ENCODE data around the gene CRTC1. TPM values are rescaled to one million over a fixed set of nuclear protein-coding genes. Genes with fewer than 3 reads are reported as not detected.

The CRTC1 gene
- total and polyA plus RNA-seq, 2 of the 13 experiments (the other 11 are each of a cell fraction or from before 2014, with no cell fraction given), result 2.0 to 2.7 TPM

DNA sequence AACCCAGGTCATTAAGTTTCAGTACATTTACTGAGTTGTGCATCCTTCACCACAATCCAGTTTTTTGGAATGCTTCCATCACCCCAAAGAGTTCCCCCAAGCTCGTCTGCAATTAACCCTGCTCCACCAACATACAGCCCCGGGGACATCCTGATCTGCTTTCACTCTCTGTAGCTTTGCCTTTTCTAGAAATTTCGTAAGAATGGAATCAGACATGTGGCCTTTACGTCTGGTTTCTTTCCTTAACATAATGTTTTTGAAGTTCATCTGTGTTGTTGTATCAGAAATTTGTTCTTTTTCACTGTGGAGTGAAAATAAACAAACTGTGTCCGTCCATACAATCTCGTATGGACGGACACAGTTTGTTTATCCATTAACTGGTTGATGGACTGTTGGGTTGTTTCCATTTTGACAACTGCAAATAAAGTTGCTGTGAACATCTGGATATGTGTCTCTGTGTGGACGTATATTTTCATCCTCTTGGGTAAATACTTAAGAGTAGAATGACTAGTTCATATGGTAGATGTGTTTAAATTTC lies 43.7 kb upstream of the CRTC1 start:
- WGBS (ENCODE audit: low lambda C conversion rate), result 90% methylated on average over 8 of the region's 8 CpGs
- no TSS peak for BruUV-seq (replicated peaks)
- Histone ChIP-seq H3K4me3 (replicated peaks in 1 of 3; ENCODE audit: insufficient read depth in 1 of 3, low read depth in 2 of 3, low read length in 3 of 3) (no peak overlapping the region), H3K4me1 (ENCODE audit: insufficient read depth, low read length) (peaks cover 34% of the 10 kb centered on the region), H3K27ac (ENCODE audit: extremely low read length, insufficient read depth, low read length) (no peak overlapping the region), H3K9me3 (ENCODE audit: low read length) (no peaks in the 10 kb centered on the region), H3K79me2 (ENCODE audit: insufficient read depth, low read length) (peaks cover 15% of the 10 kb centered on the region), H2AFZ (ENCODE audit: low read length) (no peak overlapping the region), H3K27me3 (ENCODE audit: control insufficient read depth in 1 of 2, insufficient read depth in 2 of 2, low read length in 2 of 2) (no peaks in the 10 kb centered on the region; a peak in 1 of 5 replicates), H3K9ac (ENCODE audit: insufficient read depth, low read depth, low read length) (no peak overlapping the region), H3K36me3 (replicated peaks in 1 of 2; ENCODE audit: control insufficient read depth in 1 of 2, insufficient read depth in 2 of 2, low read length in 2 of 2) (no peaks in the 10 kb centered on the region), H3K4me2 (ENCODE audit: low read depth, low read length) (no peak overlapping the region), H4K20me1 (ENCODE audit: insufficient read depth, low read length) (no peaks in the 10 kb centered on the region)
- POLR2A ChIA-PET, result no interaction called here
- intact Hi-C loops (cut with micrococcal nuclease; ENCODE audit: unreplicated experiment) (no loop called here), in situ Hi-C loops (cut with HindIII; ENCODE audit: extremely low pct_ligation_motif_present, low pct_unique_long_range_greater_than_20kb) (no loop called here)
- CTCF ChIA-PET (ENCODE audit: low intra/inter-chr PET ratio, low total read pairs), result no interaction called here
- TF ChIP-seq ZFP41 (CRISPR knock-in tag; IDR thresholded peaks at IDR 0.05; ENCODE audit: borderline replicate concordance), result no peak
- no peak for TF ChIP-seq ZNF839 (CRISPR knock-in tag; IDR thresholded peaks at IDR 0.05; ENCODE audit: borderline replicate concordance)
- TF ChIP-seq AHR (CRISPR knock-in tag; IDR thresholded peaks at IDR 0.05), result no peak
- no peak for TF ChIP-seq ZNF10 (CRISPR knock-in tag; IDR thresholded peaks at IDR 0.05; ENCODE audit: borderline replicate concordance, low read depth)
- TF ChIP-seq, protein P1, sequence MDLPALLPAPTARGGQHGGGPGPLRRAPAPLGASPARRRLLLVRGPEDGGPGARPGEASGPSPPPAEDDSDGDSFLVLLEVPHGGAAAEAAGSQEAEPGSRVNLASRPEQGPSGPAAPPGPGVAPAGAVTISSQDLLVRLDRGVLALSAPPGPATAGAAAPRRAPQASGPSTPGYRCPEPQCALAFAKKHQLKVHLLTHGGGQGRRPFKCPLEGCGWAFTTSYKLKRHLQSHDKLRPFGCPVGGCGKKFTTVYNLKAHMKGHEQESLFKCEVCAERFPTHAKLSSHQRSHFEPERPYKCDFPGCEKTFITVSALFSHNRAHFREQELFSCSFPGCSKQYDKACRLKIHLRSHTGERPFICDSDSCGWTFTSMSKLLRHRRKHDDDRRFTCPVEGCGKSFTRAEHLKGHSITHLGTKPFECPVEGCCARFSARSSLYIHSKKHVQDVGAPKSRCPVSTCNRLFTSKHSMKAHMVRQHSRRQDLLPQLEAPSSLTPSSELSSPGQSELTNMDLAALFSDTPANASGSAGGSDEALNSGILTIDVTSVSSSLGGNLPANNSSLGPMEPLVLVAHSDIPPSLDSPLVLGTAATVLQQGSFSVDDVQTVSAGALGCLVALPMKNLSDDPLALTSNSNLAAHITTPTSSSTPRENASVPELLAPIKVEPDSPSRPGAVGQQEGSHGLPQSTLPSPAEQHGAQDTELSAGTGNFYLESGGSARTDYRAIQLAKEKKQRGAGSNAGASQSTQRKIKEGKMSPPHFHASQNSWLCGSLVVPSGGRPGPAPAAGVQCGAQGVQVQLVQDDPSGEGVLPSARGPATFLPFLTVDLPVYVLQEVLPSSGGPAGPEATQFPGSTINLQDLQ (CRISPR knock-in tag; IDR thresholded peaks at IDR 0.05), result no peak
- TF ChIP-seq, protein P2, sequence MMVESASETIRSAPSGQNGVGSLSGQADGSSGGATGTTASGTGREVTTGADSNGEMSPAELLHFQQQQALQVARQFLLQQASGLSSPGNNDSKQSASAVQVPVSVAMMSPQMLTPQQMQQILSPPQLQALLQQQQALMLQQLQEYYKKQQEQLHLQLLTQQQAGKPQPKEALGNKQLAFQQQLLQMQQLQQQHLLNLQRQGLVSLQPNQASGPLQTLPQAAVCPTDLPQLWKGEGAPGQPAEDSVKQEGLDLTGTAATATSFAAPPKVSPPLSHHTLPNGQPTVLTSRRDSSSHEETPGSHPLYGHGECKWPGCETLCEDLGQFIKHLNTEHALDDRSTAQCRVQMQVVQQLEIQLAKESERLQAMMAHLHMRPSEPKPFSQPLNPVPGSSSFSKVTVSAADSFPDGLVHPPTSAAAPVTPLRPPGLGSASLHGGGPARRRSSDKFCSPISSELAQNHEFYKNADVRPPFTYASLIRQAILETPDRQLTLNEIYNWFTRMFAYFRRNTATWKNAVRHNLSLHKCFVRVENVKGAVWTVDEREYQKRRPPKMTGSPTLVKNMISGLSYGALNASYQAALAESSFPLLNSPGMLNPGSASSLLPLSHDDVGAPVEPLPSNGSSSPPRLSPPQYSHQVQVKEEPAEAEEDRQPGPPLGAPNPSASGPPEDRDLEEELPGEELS (CRISPR knock-in tag; IDR thresholded peaks at IDR 0.05), result no peak
- no peak for TF ChIP-seq ZBTB7B (CRISPR knock-in tag; IDR thresholded peaks at IDR 0.05)
- no peak for FAIRE-seq
- ATAC-seq, result no peak
- DNase-seq (ENCODE audit: low spot score), result no peak

Data from HepG2 (cell line).